ENCODE measurements around the gene LIN28B.
"Not testable (repeated sequence)": the region's sequence is repeated elsewhere in the genome, so short reads cannot be mapped to it uniquely, and the experiment has no call there.

Gene LIN28B

GRCh38 chr6:104955927-104956730, 778 bp upstream of the LIN28B start:
- in situ Hi-C loops (cut with MboI; ENCODE audit: low sequenced_read_pairs), result no loop called here

- in situ Hi-C loops (cut with MboI; ENCODE audit: low sequenced_read_pairs), result no loop called here
Measured at GRCh38 chr6:104957301-104958177, 632 bp downstream of the LIN28B start.

- in situ Hi-C loops (cut with MboI; ENCODE audit: low sequenced_read_pairs), result no loop called here
Measured at GRCh38 chr6:104958178-104959025, 1.5 kb downstream of the LIN28B start.

- in situ Hi-C loops (cut with MboI; ENCODE audit: low sequenced_read_pairs), result no loop called here
Measured at GRCh38 chr6:104959026-104959858, 2.3 kb downstream of the LIN28B start.

- in situ Hi-C loops (cut with MboI; ENCODE audit: low sequenced_read_pairs), result no loop called here
Measured at GRCh38 chr6:104969108-104969507, 12.2 kb downstream of the LIN28B start.

- in situ Hi-C loops (cut with MboI; ENCODE audit: low sequenced_read_pairs), result no loop called here
Measured at GRCh38 chr6:104969785-104970581, 13.1 kb downstream of the LIN28B start.

- in situ Hi-C loops (cut with MboI; ENCODE audit: low sequenced_read_pairs), result no loop called here
Measured at GRCh38 chr6:104973404-104973803, 16.5 kb downstream of the LIN28B start.

GRCh38 chr6:104983296-104983695, 26.4 kb downstream of the LIN28B start:
- in situ Hi-C loops (cut with MboI; ENCODE audit: low sequenced_read_pairs), result no loop called here

- in situ Hi-C loops (cut with MboI; ENCODE audit: low sequenced_read_pairs), result no loop called here
Measured at GRCh38 chr6:104983776-104984175, 26.9 kb downstream of the LIN28B start.

GRCh38 chr6:104984831-104985230, 27.9 kb downstream of the LIN28B start:
- in situ Hi-C loops (cut with MboI; ENCODE audit: low sequenced_read_pairs), result no loop called here

- in situ Hi-C loops (cut with MboI; ENCODE audit: low sequenced_read_pairs), result not testable (repeated sequence)
Measured at GRCh38 chr6:104985875-104986274, 29.0 kb downstream of the LIN28B start.

GRCh38 chr6:104986625-104987024, 29.7 kb downstream of the LIN28B start:
- in situ Hi-C loops (cut with MboI; ENCODE audit: low sequenced_read_pairs), result no loop called here

GRCh38 chr6:104987218-104987617, 30.3 kb downstream of the LIN28B start:
- in situ Hi-C loops (cut with MboI; ENCODE audit: low sequenced_read_pairs), result no loop called here

GRCh38 chr6:104990085-104990484, 33.2 kb downstream of the LIN28B start:
- in situ Hi-C loops (cut with MboI; ENCODE audit: low sequenced_read_pairs), result no loop called here

- in situ Hi-C loops (cut with MboI; ENCODE audit: low sequenced_read_pairs), result not testable (repeated sequence)
Measured at GRCh38 chr6:104991062-104991461, 34.2 kb downstream of the LIN28B start.

- in situ Hi-C loops (cut with MboI; ENCODE audit: low sequenced_read_pairs), result not testable (repeated sequence)
Measured at GRCh38 chr6:104993576-104993975, 36.7 kb downstream of the LIN28B start.

GRCh38 chr6:104995989-104996617, 39.2 kb downstream of the LIN28B start:
- in situ Hi-C loops (cut with MboI; ENCODE audit: low sequenced_read_pairs), result no loop called here

- in situ Hi-C loops (cut with MboI; ENCODE audit: low sequenced_read_pairs), result no loop called here
Measured at GRCh38 chr6:105001063-105001462, 44.2 kb downstream of the LIN28B start.

GRCh38 chr6:105001906-105002305, 45.0 kb downstream of the LIN28B start:
- in situ Hi-C loops (cut with MboI; ENCODE audit: low sequenced_read_pairs), result no loop called here

All from HL-60/S4 treated with retinoic acid at 250 ng/mL for 4 days and 3 days (cell line).